GM19324 (cell line): ENCODE measurements around the gene HACL1.
"Not testable (repeated sequence)": the region's sequence is repeated elsewhere in the genome, so short reads cannot be mapped to it uniquely, and the experiment has no call there.

ENCODE experiments used
- ATAC-seq: cut with Tn5 transposase; IDR thresholded peaks from one replicate; pipeline ENCODE4 v1.9.1; 2021; ENCODE audit warnings: mild to moderate bottlenecking, moderate library complexity; ENCODE audit not compliant: unreplicated experiment, low FRiP score

Gene HACL1

GRCh38 chr3:15532614-15533013 is 68.8 kb downstream of the HACL1 start:
- ATAC-seq = not testable (repeated sequence)

GRCh38 chr3:15531346-15531745 is 70.0 kb downstream of the HACL1 start:
- no peak for ATAC-seq

- no peak for ATAC-seq
Measured at GRCh38 chr3:15528854-15529537, 72.4 kb downstream of the HACL1 start.

GRCh38 chr3:15527031-15527459 is 74.3 kb downstream of the HACL1 start:
- no peak for ATAC-seq

GRCh38 chr3:15525790-15526189 is 75.6 kb downstream of the HACL1 start:
- ATAC-seq = no peak

GRCh38 chr3:15523660-15524417 is 77.5 kb downstream of the HACL1 start:
- ATAC-seq = no peak

GRCh38 chr3:15522016-15522415 is 79.4 kb downstream of the HACL1 start:
- ATAC-seq = no peak

- no peak for ATAC-seq
Measured at GRCh38 chr3:15521573-15521965, 79.8 kb downstream of the HACL1 start, which contains the start of gene COLQ. COLQ (minus strand) TSS chr3:15521706; CDS start chr3:15521625, 81 bp downstream.

GRCh38 chr3:15520804-15521572 is 80.4 kb downstream of the HACL1 start:
- no peak for ATAC-seq

- ATAC-seq = no peak
Measured at GRCh38 chr3:15520185-15520584, 81.2 kb downstream of the HACL1 start.

GRCh38 chr3:15519096-15519495 is 82.3 kb downstream of the HACL1 start:
- ATAC-seq = no peak

- no peak for ATAC-seq
Measured at GRCh38 chr3:15514663-15515340, 86.6 kb downstream of the HACL1 start.

- no peak for ATAC-seq
Measured at GRCh38 chr3:15513810-15514662, 87.3 kb downstream of the HACL1 start.

- ATAC-seq = no peak
Measured at GRCh38 chr3:15513116-15513515, 88.3 kb downstream of the HACL1 start.

GRCh38 chr3:15512166-15512565 is 89.2 kb downstream of the HACL1 start:
- no peak for ATAC-seq

GRCh38 chr3:15511156-15511555 is 90.2 kb downstream of the HACL1 start:
- no peak for ATAC-seq
